ENCODE measurements around the gene DRGX.

GRCh38 chr10:49368256-49368655, 27.6 kb downstream of the DRGX start:
- TF ChIP-seq MYC (IDR thresholded peaks at IDR 0.05; ENCODE audit: low read depth, low read length) (no peak), CTCF (IDR thresholded peaks at IDR 0.05; ENCODE audit: low read depth, low read length) (no peak), POLR2A (IDR thresholded peaks at IDR 0.05; ENCODE audit: extremely low read depth, insufficient read length) (no peak), MAX (IDR thresholded peaks at IDR 0.05; ENCODE audit: low read depth, low read length) (no peak)

All from NB4 (cell line).